Measurements from ENCODE around the gene MIER2.

MIER2 gene

DNA sequence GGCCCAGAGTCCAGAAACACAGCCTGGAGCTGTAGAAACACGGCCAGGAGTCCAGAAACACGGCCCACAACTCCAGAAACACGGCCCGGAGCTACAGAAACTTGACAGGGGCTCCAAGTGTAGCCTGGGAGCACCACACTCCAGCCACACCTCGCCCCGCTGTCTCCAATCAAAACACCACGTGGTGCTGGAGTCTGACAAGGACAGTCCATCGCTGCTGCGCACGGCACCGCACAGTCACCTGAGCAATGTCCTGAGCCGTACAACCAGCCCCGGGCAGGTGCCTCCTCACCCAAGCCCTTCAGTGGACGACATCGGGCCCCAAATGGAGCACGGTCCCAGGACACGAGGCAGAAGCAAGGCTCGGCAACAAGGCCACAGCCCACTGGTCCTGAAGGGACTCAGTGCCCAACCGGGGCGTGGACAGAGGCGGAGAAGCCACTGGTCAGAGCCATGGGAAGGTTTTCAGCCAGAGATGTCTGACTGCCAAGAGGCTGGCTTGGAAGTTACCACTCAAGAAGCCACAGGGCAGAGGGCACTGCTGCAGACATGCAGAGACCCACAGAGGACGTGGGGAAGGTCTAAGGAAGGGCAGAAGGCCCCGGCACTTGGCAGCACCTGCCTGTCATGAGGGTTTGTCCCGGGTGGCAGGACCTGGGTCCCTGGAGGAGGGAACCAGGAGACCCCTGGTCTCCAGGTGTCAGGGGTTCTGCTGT lies 33.7 kb downstream of the MIER2 start:
- TF ChIP-seq, protein P1, sequence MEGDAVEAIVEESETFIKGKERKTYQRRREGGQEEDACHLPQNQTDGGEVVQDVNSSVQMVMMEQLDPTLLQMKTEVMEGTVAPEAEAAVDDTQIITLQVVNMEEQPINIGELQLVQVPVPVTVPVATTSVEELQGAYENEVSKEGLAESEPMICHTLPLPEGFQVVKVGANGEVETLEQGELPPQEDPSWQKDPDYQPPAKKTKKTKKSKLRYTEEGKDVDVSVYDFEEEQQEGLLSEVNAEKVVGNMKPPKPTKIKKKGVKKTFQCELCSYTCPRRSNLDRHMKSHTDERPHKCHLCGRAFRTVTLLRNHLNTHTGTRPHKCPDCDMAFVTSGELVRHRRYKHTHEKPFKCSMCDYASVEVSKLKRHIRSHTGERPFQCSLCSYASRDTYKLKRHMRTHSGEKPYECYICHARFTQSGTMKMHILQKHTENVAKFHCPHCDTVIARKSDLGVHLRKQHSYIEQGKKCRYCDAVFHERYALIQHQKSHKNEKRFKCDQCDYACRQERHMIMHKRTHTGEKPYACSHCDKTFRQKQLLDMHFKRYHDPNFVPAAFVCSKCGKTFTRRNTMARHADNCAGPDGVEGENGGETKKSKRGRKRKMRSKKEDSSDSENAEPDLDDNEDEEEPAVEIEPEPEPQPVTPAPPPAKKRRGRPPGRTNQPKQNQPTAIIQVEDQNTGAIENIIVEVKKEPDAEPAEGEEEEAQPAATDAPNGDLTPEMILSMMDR (IDR thresholded peaks at IDR 0.05), result no peak
- H3K27me3 Mint-ChIP-seq (ENCODE audit: low read depth, poor library complexity), result peaks cover 5% of the 10 kb centered on the region
- peaks cover 12% of the 10 kb centered on the region for H3K9me3 Mint-ChIP-seq
- H3K4me3 Mint-ChIP-seq, result no peak overlapping the region
- H3K4me1 Mint-ChIP-seq, result peaks cover 17% of the 10 kb centered on the region
- DNase-seq, result no peak
- no peak overlapping the region for H3K27ac Mint-ChIP-seq
- H3K36me3 Mint-ChIP-seq (ENCODE audit: low read depth), result peaks cover 13% of the 10 kb centered on the region

GRCh38 chr19:310141-310651 lies 34.4 kb downstream of the MIER2 start:
- H3K4me1 Mint-ChIP-seq, result peaks cover 17% of the 10 kb centered on the region
- H3K27me3 Mint-ChIP-seq (ENCODE audit: low read depth, poor library complexity), result peaks cover 2% of the 10 kb centered on the region
- TF ChIP-seq, protein P1 (IDR thresholded peaks at IDR 0.05), result no peak
- no peak for DNase-seq
- no peak overlapping the region for H3K4me3 Mint-ChIP-seq
- peaks cover 5% of the 10 kb centered on the region for H3K9me3 Mint-ChIP-seq
- peaks cover 17% of the 10 kb centered on the region for H3K36me3 Mint-ChIP-seq (ENCODE audit: low read depth)
- H3K27ac Mint-ChIP-seq, result no peak overlapping the region

GRCh38 chr19:309206-309565 lies 35.4 kb downstream of the MIER2 start:
- peaks cover 19% of the 10 kb centered on the region for H3K36me3 Mint-ChIP-seq (ENCODE audit: low read depth)
- H3K4me1 Mint-ChIP-seq, result peaks cover 13% of the 10 kb centered on the region
- TF ChIP-seq, protein P1 (IDR thresholded peaks at IDR 0.05), result no peak
- H3K27me3 Mint-ChIP-seq (ENCODE audit: low read depth, poor library complexity), result peaks cover 2% of the 10 kb centered on the region
- no peak overlapping the region for H3K27ac Mint-ChIP-seq
- H3K9me3 Mint-ChIP-seq, result peaks cover 1% of the 10 kb centered on the region
- no peak for DNase-seq
- no peak overlapping the region for H3K4me3 Mint-ChIP-seq

- Mint-ChIP-seq H3K4me1 (peaks cover 7% of the 10 kb centered on the region), H3K36me3 (ENCODE audit: low read depth) (peaks cover 19% of the 10 kb centered on the region), H3K27ac (no peak overlapping the region), H3K9me3 (no peaks in the 10 kb centered on the region), H3K4me3 (no peak overlapping the region), H3K27me3 (ENCODE audit: low read depth, poor library complexity) (peaks cover 2% of the 10 kb centered on the region)
- TF ChIP-seq, protein P1 (IDR thresholded peaks at IDR 0.05), result no peak
- DNase-seq, result no peak
These were observed 36.0 kb downstream of the MIER2 start for GRCh38 chr19:308471-309205.

DNA sequence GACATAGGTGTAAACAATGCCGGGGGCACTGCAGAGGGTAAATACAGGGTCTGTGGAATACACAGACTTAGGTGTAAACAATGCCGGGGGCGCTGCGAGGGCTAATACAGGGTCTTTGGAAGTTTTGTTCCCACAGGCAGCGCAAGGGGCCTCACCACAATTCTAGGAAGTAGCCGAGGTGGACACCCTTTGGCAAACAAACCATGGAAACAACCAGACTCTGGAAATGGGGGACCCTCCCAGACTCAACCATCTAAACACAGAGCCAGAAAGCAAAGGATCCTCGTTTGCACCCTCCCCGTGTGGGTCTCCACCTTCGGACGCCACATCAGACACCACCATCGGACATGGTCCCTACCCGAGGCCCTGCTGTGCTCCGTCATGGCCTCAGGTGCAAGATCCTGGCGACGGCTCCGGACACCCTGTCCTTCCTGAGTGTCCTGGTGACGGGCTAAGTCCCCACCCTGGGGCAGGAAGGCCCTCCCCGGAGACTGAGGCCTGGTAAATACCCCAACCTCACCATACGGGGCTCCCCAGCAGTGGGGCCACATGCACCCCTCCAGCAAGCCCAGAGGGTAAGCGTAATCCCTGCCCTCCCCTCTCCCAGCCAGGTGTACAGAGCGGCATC lies 36.7 kb downstream of the MIER2 start:
- peaks cover 19% of the 10 kb centered on the region for H3K36me3 Mint-ChIP-seq (ENCODE audit: low read depth)
- no peaks in the 10 kb centered on the region for H3K9me3 Mint-ChIP-seq
- H3K4me1 Mint-ChIP-seq, result peaks cover 4% of the 10 kb centered on the region
- TF ChIP-seq, protein P1 (IDR thresholded peaks at IDR 0.05), result no peak
- peak overlapping the region; percentile 29 for H3K27ac Mint-ChIP-seq
- DNase-seq, result no peak
- no peak overlapping the region for H3K4me3 Mint-ChIP-seq
- peaks cover 2% of the 10 kb centered on the region for H3K27me3 Mint-ChIP-seq (ENCODE audit: low read depth, poor library complexity)

All from nephron progenitor cell (in vitro differentiated cells).